ENCODE results near the gene NEDD4L.
"Not testable (repeated sequence)": the region's sequence is repeated elsewhere in the genome, so short reads cannot be mapped to it uniquely, and the experiment has no call there.

The NEDD4L gene

GRCh38 chr18:58026857-58027256 lies 17.2 kb upstream of the NEDD4L start:
- DNase-seq (ENCODE audit: low spot score): no peak

GRCh38 chr18:58027341-58027740 lies 16.7 kb upstream of the NEDD4L start:
- no peak for DNase-seq (ENCODE audit: low spot score)

- no peak for DNase-seq (ENCODE audit: low spot score)
Measured at GRCh38 chr18:58028109-58028784, 15.8 kb upstream of the NEDD4L start.

GRCh38 chr18:58032233-58032632 lies 11.8 kb upstream of the NEDD4L start:
- DNase-seq (ENCODE audit: low spot score): no peak

- DNase-seq (ENCODE audit: low spot score): no peak
Measured at GRCh38 chr18:58033216-58033615, 10.8 kb upstream of the NEDD4L start.

GRCh38 chr18:58034370-58034769 lies 9.7 kb upstream of the NEDD4L start:
- DNase-seq (ENCODE audit: low spot score): no peak

- no peak for DNase-seq (ENCODE audit: low spot score)
Measured at GRCh38 chr18:58037163-58037562, 6.9 kb upstream of the NEDD4L start.

- no peak for DNase-seq (ENCODE audit: low spot score)
Measured at GRCh38 chr18:58038063-58038462, 6.0 kb upstream of the NEDD4L start.

GRCh38 chr18:58041633-58042032 lies 2.4 kb upstream of the NEDD4L start:
- DNase-seq (ENCODE audit: low spot score): no peak

GRCh38 chr18:58042826-58043490 lies 1.1 kb upstream of the NEDD4L start:
- no peak for DNase-seq (ENCODE audit: low spot score)

GRCh38 chr18:58044370-58045241 lies 580 bp downstream of the NEDD4L start:
- DNase-seq (ENCODE audit: low spot score): peak; percentile 43

GRCh38 chr18:58045242-58046092 lies 1.4 kb downstream of the NEDD4L start:
- peak; percentile 39 for DNase-seq (ENCODE audit: low spot score)

- no peak for DNase-seq (ENCODE audit: low spot score)
Measured at GRCh38 chr18:58046093-58046793, 2.2 kb downstream of the NEDD4L start.

- DNase-seq (ENCODE audit: low spot score): no peak
Measured at GRCh38 chr18:58046794-58047555, 2.9 kb downstream of the NEDD4L start.

- no peak for DNase-seq (ENCODE audit: low spot score)
Measured at GRCh38 chr18:58047556-58047882, 3.5 kb downstream of the NEDD4L start.

GRCh38 chr18:58048081-58048642 lies 4.1 kb downstream of the NEDD4L start:
- no peak for DNase-seq (ENCODE audit: low spot score)

- DNase-seq (ENCODE audit: low spot score): no peak
Measured at GRCh38 chr18:58049000-58049688, 5.1 kb downstream of the NEDD4L start.

- not testable (repeated sequence) for DNase-seq (ENCODE audit: low spot score)
Measured at GRCh38 chr18:58050963-58051362, 6.9 kb downstream of the NEDD4L start.

- no peak for DNase-seq (ENCODE audit: low spot score)
Measured at GRCh38 chr18:58051765-58052460, 7.9 kb downstream of the NEDD4L start.

Data from iPS-NIHi11 (cell line).